Transverse colon (tissue), 4 donors: ENCODE measurements around the gene EPS8. TPM values are rescaled to one million over a fixed set of nuclear protein-coding genes. Genes with fewer than 3 reads are reported as not detected.

Source experiments
- DNase-seq: peaks from one replicate; pipeline ENCODE4 v3.0.0-alpha.2; 2019
- H3K27ac ChIP-seq, 4 donors: fragments of 200-600 bp; sonication (generic); 2 replicates each; pipeline ENCODE4 v1.5.1; 2016 to 2018; ENCODE audit warnings: inconsistent platforms in 4 of 4
- H3K27me3 ChIP-seq: fragments of 200-600 bp; sonication (generic); 2 replicates; pipeline ENCODE4 v1.5.1; 2017; ENCODE audit warnings: inconsistent platforms
- H3K36me3 ChIP-seq, 4 donors: fragments of 200-600 bp; sonication (generic); 2 replicates each; pipeline ENCODE4 v1.5.1; 2017 to 2019; ENCODE audit warnings: inconsistent platforms in 4 of 4
- H3K4me1 ChIP-seq, 4 donors: fragments of 200-600 bp; sonication (generic); 2 replicates each; pipeline ENCODE4 v1.5.1; 2017 to 2020; ENCODE audit warnings: inconsistent platforms in 4 of 4
- H3K4me3 ChIP-seq, 4 donors: fragments of 200-600 bp; sonication (generic); 1 replicate in 1 of 4; 2 replicates in 3 of 4; pipeline versions ENCODE4 v1.5.1 to v1.6.1; 2017 to 2019; ENCODE audit warnings: inconsistent platforms in 4 of 4
- H3K9me3 ChIP-seq, 2 donors: fragments of 200-600 bp; sonication (generic); 2 replicates each; pipeline ENCODE4 v1.5.1; 2017 to 2019; ENCODE audit warnings: inconsistent platforms in 2 of 2
- EP300 ChIP-seq: sonication (generic); formaldehyde crosslinking; IDR thresholded peaks from one replicate; pipeline ENCODE4 v1.6.1; 2017; ENCODE audit warnings: antibody characterized with exemption, low read depth
- POLR2A ChIP-seq: fragments of 450-650 bp; IDR thresholded peaks from one replicate; pipeline ENCODE4 v1.6.1; 2016; ENCODE audit warnings: antibody characterized with exemption, mild to moderate bottlenecking, moderate library complexity
- POLR2AphosphoS5 ChIP-seq, 3 donors: sonication (generic); formaldehyde crosslinking; IDR thresholded peaks; one replicate each; pipeline ENCODE4 v1.6.1; 2016; ENCODE audit warnings: antibody characterized with exemption in 3 of 3
- WGBS, 2 donors: methylation state at CpG; one replicate each; pipeline ENCODE4 v1.1.5; 2018; ENCODE audit warnings: low coverage in 1 of 2; 5-methylcytosine and 5-hydroxymethylcytosine counted together
- in situ Hi-C, 4 donors: fragments of 200-750 bp; cut with MboI; loops; one replicate each; pipeline versions ENCODE4 v1.15.0 to v1.15.1; 2017; ENCODE audit warnings: low sequenced_read_pairs in 3 of 4, low pct_ligation_motif_present in 1 of 4, low pct_unique_long_range_greater_than_20kb in 1 of 4
- intact Hi-C: fragments of 100-400 bp; cut with DNase I; formaldehyde crosslinking; loops from one replicate; pipeline ENCODE4 v1.15.1; 2023; ENCODE audit warnings: low total_unique reads
- total RNA-seq, 4 donors: library from RNA; depleted of rRNA; stranded (reverse); fragments of >200 nt; gene quantifications; one replicate each; pipeline ENCODE4 v1.1.0, GENCODE V29; 2016
- TF ChIP-seq, protein P1 (sequence below), 5 experiments: fragments of 200-600 bp in 3 of 5; fragments of 450-650 bp in 2 of 5; sonication (generic) in 3 of 5; IDR thresholded peaks; 1 replicate in 2 of 5; 2 replicates in 3 of 5; pipeline ENCODE4 v1.5.1; 2016 to 2017; ENCODE audit warnings: antibody characterized with exemption in 5 of 5, inconsistent platforms in 3 of 5, mild to moderate bottlenecking in 2 of 5, moderate library complexity in 1 of 5

Gene EPS8
- total RNA-seq, 4 donors from 2014 or later: 55.1 to 180 (median 140) TPM

DNA sequence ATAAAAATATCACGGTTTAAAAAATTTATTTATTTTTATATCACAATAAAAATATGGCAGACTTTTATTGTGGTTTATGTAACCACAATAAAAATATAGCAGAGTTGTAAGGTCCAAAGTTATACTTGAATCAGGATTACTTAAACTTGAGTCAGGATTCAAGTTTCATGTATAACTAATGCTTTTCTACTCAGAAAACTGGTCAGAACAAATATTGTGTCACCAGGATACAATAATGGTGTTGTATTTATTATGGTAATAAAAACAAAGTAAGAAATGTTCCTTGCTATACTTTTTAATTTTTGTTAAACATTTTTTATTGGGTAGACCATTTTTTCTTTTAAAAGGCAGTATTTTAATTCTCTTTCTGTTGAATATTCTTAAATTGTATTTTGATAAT is 29.2 kb upstream of the EPS8 start:
- WGBS, 2 donors: 31 to 52% methylated on average over 1 of the region's 1 CpG

DNA sequence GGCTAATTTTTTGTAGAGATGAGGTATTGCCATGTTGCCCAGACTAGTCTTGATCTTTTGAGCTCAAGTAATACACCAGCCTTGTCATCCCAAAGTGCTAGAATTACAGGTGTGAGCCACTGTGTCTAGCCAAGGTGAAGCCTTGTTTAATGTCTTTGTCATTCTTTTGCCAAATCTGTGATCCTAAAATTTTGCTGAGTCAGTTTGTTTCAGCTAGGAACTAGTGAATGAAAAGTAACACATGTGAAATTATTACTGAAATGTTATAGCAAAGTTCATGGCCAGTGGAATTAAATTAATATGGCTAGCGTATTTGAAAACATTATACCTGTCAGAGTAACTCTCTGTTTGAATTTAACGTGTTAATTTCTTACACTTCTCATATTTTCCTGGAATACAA is 26.5 kb upstream of the EPS8 start:
- Histone ChIP-seq H3K27ac (no peak overlapping the region), H3K4me3 (no peak overlapping the region), H3K9me3 (peaks cover 4 to 10% of the 10 kb centered on the region in 2 donors), H3K27me3 (no peaks in the 10 kb centered on the region), H3K4me1 (peaks cover 0 to 20% (median 11%) of the 10 kb centered on the region in 4 donors), H3K36me3 (no peaks in the 10 kb centered on the region)
- TF ChIP-seq, protein P1, sequence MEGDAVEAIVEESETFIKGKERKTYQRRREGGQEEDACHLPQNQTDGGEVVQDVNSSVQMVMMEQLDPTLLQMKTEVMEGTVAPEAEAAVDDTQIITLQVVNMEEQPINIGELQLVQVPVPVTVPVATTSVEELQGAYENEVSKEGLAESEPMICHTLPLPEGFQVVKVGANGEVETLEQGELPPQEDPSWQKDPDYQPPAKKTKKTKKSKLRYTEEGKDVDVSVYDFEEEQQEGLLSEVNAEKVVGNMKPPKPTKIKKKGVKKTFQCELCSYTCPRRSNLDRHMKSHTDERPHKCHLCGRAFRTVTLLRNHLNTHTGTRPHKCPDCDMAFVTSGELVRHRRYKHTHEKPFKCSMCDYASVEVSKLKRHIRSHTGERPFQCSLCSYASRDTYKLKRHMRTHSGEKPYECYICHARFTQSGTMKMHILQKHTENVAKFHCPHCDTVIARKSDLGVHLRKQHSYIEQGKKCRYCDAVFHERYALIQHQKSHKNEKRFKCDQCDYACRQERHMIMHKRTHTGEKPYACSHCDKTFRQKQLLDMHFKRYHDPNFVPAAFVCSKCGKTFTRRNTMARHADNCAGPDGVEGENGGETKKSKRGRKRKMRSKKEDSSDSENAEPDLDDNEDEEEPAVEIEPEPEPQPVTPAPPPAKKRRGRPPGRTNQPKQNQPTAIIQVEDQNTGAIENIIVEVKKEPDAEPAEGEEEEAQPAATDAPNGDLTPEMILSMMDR (IDR thresholded peaks at IDR 0.05): no peak
- TF ChIP-seq POLR2AphosphoS5 (IDR thresholded peaks at IDR 0.05): no peak
- no peak for TF ChIP-seq EP300
- TF ChIP-seq POLR2A: no peak
- WGBS, 2 donors: 73 to 89% methylated on average over 2 of the region's 2 CpGs
- intact Hi-C loops (no loop called here), in situ Hi-C loops (no loop called here)
- DNase-seq: no peak

More for the DNA sequence above, 29.2 kb upstream of the EPS8 start:
- in situ Hi-C loops: no loop called here
- Histone ChIP-seq H3K9me3 (peaks cover 4 to 10% of the 10 kb centered on the region in 2 donors), H3K27me3 (no peaks in the 10 kb centered on the region), H3K4me3 (no peak overlapping the region), H3K36me3 (no peaks in the 10 kb centered on the region), H3K27ac (no peak overlapping the region), H3K4me1 (peaks cover 0 to 21% (median 11%) of the 10 kb centered on the region in 4 donors)
- intact Hi-C loops: no loop called here
- no peak for DNase-seq
- TF ChIP-seq EP300 (no peak), POLR2AphosphoS5 (IDR thresholded peaks at IDR 0.05) (no peak)
- TF ChIP-seq, protein P1 (IDR thresholded peaks at IDR 0.05): no peak

DNA sequence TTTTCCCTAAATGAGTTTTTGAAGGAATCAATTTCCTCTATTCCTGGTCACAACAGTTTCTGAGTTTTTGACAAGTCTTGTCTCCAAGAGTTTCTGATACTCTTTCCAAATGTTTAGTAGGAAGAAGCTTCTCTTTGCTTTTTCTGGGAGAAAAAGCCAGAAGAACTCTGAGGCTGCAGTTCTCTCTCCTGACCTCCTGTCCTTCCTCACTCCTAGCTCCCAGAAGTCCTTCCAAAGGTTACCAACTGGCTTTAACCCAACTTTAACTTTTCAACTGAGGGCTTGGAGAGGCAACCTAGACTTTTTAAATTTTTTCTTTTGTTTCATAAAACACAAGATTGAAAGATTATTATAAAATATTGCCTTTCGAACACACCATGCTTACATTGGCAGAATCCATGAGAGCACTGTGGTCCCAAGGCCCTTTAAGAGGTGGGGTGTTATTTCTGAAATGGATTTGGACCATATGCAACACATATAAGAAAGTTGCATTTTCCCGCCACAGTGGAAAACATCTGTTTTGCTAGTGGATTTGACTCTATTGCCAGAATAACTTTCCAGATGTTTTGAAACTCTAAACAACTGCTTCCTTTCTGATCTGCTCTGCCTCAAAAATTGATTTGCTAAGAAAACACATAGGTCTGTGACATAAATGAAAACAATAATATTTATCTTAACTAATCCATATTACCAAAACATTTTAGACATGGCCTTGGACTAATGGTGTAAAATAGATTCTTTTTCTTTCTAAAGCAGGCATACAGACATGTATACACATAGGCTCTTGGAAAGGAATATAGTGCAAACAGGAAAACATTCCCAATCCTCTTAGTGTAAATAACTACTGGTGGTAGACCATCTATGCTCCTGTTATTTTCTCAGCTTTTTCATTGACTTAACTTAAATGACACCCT is 22.3 kb upstream of the EPS8 start:
- no peaks in the 10 kb centered on the region for H3K27me3 ChIP-seq
- no peak overlapping the region for H3K4me3 ChIP-seq
- DNase-seq: no peak
- intact Hi-C loops (no loop called here), in situ Hi-C loops (no loop called here)
- no peaks in the 10 kb centered on the region for H3K36me3 ChIP-seq
- WGBS, 2 donors: 71 to 73% methylated on average over 2 of the region's 2 CpGs
- peaks cover 0 to 5% (median 1%) of the 10 kb centered on the region in 4 donors for H3K4me1 ChIP-seq
- TF ChIP-seq, protein P1 (IDR thresholded peaks at IDR 0.05): no peak
- TF ChIP-seq EP300: no peak
- TF ChIP-seq POLR2A: no peak
- TF ChIP-seq POLR2AphosphoS5 (IDR thresholded peaks at IDR 0.05): no peak
- no peaks in the 10 kb centered on the region for H3K9me3 ChIP-seq
- H3K27ac ChIP-seq: peak overlapping the region in 1 of 4 donors; percentile 9

DNA sequence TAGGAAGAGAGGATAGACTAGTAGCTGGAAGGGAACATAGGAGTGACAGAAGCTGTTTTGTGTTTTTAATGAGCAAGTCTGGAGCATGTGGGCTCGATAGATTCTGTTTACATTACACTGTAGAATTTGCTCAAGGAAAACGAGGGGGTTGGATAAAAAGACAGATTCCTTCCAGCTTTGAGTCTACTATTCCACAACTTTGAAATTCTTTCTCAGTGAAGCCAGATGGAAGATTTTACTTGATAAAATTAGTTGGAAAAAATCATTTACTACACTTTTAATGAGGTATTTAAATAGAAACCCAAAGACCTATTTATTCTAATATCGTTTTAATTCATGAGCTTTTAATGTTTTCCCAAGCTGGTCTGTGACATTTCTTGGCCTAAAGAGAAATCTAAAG is 19.5 kb upstream of the EPS8 start:
- no peak for DNase-seq
- Histone ChIP-seq H3K36me3 (no peaks in the 10 kb centered on the region), H3K9me3 (no peaks in the 10 kb centered on the region), H3K4me3 (no peak overlapping the region), H3K27ac (peak overlapping the region in 1 of 4 donors; percentile 12), H3K27me3 (no peaks in the 10 kb centered on the region), H3K4me1 (peaks cover 0 to 5% (median 1%) of the 10 kb centered on the region in 4 donors)
- TF ChIP-seq POLR2A (no peak), EP300 (no peak)
- intact Hi-C loops: no loop called here
- in situ Hi-C loops: no loop called here
- 24 to 35% methylated on average over 3 of the region's 3 CpGs for WGBS, 2 donors
